Measurements from ENCODE around the gene LGALS1.

The LGALS1 gene

GRCh38 chr22:37674951-37675929, at the start of gene LGALS1:
LGALS1 (plus strand) TSS chr22:37675636; CDS start chr22:37675703, 67 bp downstream.
- DNase-seq, result peak; percentile 23

GRCh38 chr22:37625737-37626136, 49.7 kb upstream of the LGALS1 start:
- no peak for DNase-seq

GRCh38 chr22:37626144-37626543, 49.3 kb upstream of the LGALS1 start:
- DNase-seq, result no peak

GRCh38 chr22:37626556-37627075, 48.8 kb upstream of the LGALS1 start:
- DNase-seq, result no peak

GRCh38 chr22:37627121-37627520, 48.3 kb upstream of the LGALS1 start:
- no peak for DNase-seq

- no peak for DNase-seq
Observed at GRCh38 chr22:37627545-37627944, 47.9 kb upstream of the LGALS1 start.

- DNase-seq, result no peak
Observed at GRCh38 chr22:37628830-37629229, 46.6 kb upstream of the LGALS1 start.

- no peak for DNase-seq
Observed at GRCh38 chr22:37629928-37630327, 45.5 kb upstream of the LGALS1 start.

GRCh38 chr22:37630839-37631435, 44.5 kb upstream of the LGALS1 start:
- DNase-seq, result no peak

- no peak for DNase-seq
Observed at GRCh38 chr22:37631448-37632173, 43.8 kb upstream of the LGALS1 start.

GRCh38 chr22:37632174-37633088, 43.0 kb upstream of the LGALS1 start:
- no peak for DNase-seq

GRCh38 chr22:37633089-37633624, 42.3 kb upstream of the LGALS1 start:
- DNase-seq, result no peak

GRCh38 chr22:37633625-37634416, 41.6 kb upstream of the LGALS1 start:
- DNase-seq, result peak; percentile 52

GRCh38 chr22:37634417-37634924, 41.0 kb upstream of the LGALS1 start:
- no peak for DNase-seq

- no peak for DNase-seq
Observed at GRCh38 chr22:37635157-37635556, 40.3 kb upstream of the LGALS1 start.

GRCh38 chr22:37636186-37636948, 39.1 kb upstream of the LGALS1 start:
- DNase-seq, result no peak

- DNase-seq, result no peak
Observed at GRCh38 chr22:37636949-37637273, 38.5 kb upstream of the LGALS1 start.

- DNase-seq, result no peak
Observed at GRCh38 chr22:37638391-37639069, 36.9 kb upstream of the LGALS1 start.

- peak; percentile 52 for DNase-seq
Observed at GRCh38 chr22:37639070-37639760, 36.2 kb upstream of the LGALS1 start, which contains the start of gene SH3BP1. SH3BP1 (plus strand) TSS chr22:37639669; CDS start chr22:37639788, 119 bp downstream.
